K562 (cell line): Measurements from ENCODE around the gene HNRNPA2B1. TPM values are rescaled to one million over a fixed set of nuclear protein-coding genes. Genes with fewer than 3 reads are reported as not detected.

ENCODE experiments used
- ADNP ChIP-seq: fragments of 200-800 bp; sonication (Bioruptor generic); IDR thresholded peaks from 2 replicates; pipeline ENCODE4 v1.6.1; 2016; ENCODE audit warnings: missing genetic modification characterization, missing compliant biosample characterization
- DDX20 ChIP-seq: fragments of 450-650 bp; IDR thresholded peaks from 2 replicates; pipeline ENCODE4 v1.6.1; 2016; ENCODE audit warnings: missing genetic modification characterization, low read depth, mild to moderate bottlenecking, missing compliant biosample characterization, moderate library complexity
- ESRRA ChIP-seq: fragments of 450-650 bp; IDR thresholded peaks from 2 replicates; pipeline ENCODE4 v1.6.1; 2014; ENCODE audit warnings: low read depth, mild to moderate bottlenecking, moderate library complexity, borderline replicate concordance
- FOSL1 ChIP-seq: fragments of 200-800 bp; sonication (Bioruptor generic); conservative IDR thresholded peaks from 2 replicates; pipeline ENCODE4 v1.6.1; 2016; ENCODE audit warnings: missing genetic modification characterization, missing compliant biosample characterization
- MAZ ChIP-seq, 2 experiments: fragments of 450-650 bp in 1 of 2; sonication (generic) in 1 of 2; formaldehyde crosslinking; IDR thresholded peaks in 1 of 2; conservative IDR thresholded peaks in 1 of 2; 2 replicates each; pipeline versions ENCODE4 v1.4.0 to v1.5.0; 2020; ENCODE audit warnings: mild to moderate bottlenecking in 1 of 2, missing genetic modification reagents in 1 of 2
- POU5F1 ChIP-seq: fragments of 150-350 bp; IDR thresholded peaks from 2 replicates; pipeline ENCODE4 v1.6.1; 2014; ENCODE audit warnings: borderline replicate concordance, low read length, low read depth, mild to moderate bottlenecking; ENCODE audit not compliant: partially characterized antibody
- RBM15 ChIP-seq: fragments of 200-400 bp; formaldehyde crosslinking; IDR thresholded peaks from 2 replicates; pipeline ENCODE4 v1.6.1; 2018; ENCODE audit warnings: mild to moderate bottlenecking, low read length, moderate library complexity; ENCODE audit not compliant: insufficient read depth
- RBM25 ChIP-seq: fragments of 200-400 bp; formaldehyde crosslinking; IDR thresholded peaks from 2 replicates; pipeline ENCODE4 v1.6.1; 2018; ENCODE audit warnings: low read length, low read depth, moderate library complexity; ENCODE audit not compliant: severe bottlenecking
- SAFB ChIP-seq: fragments of 200-400 bp; formaldehyde crosslinking; IDR thresholded peaks from 2 replicates; pipeline ENCODE4 v1.6.1; 2017; ENCODE audit warnings: low read depth, low read length, borderline replicate concordance
- TAF15 ChIP-seq: fragments of 200-400 bp; formaldehyde crosslinking; IDR thresholded peaks from 2 replicates; pipeline ENCODE4 v1.6.1; 2017; ENCODE audit warnings: mild to moderate bottlenecking, low read depth, low read length, moderate library complexity
- ZNF121 ChIP-seq: sonication (generic); formaldehyde crosslinking; conservative IDR thresholded peaks from 2 replicates; pipeline ENCODE4 v1.8.0; 2022; ENCODE audit warnings: missing genetic modification reagents
- ZNF174 ChIP-seq: fragments of 250-450 bp; sonication (Bioruptor Pico); IDR thresholded peaks from 2 replicates; pipeline ENCODE4 v1.4.0; 2020; ENCODE audit warnings: mild to moderate bottlenecking
- ZNF217 ChIP-seq: sonication (generic); formaldehyde crosslinking; IDR thresholded peaks from 2 replicates; pipeline ENCODE4 v1.8.0; 2022; ENCODE audit warnings: mild to moderate bottlenecking, missing genetic modification reagents
- ZNF444 ChIP-seq: fragments of 250-450 bp; sonication (Bioruptor Pico); IDR thresholded peaks from 2 replicates; pipeline ENCODE4 v1.4.0; 2020; ENCODE audit warnings: mild to moderate bottlenecking, moderate library complexity
- ZNF76 ChIP-seq: fragments of 250-450 bp; sonication (Bioruptor Pico); IDR thresholded peaks from 2 replicates; pipeline ENCODE4 v1.4.0; 2020; ENCODE audit warnings: mild to moderate bottlenecking, moderate library complexity, borderline replicate concordance
- ZNF77 ChIP-seq: fragments of 250-450 bp; sonication (Bioruptor Pico); IDR thresholded peaks from 2 replicates; pipeline ENCODE4 v1.5.0; 2020
- polyA plus RNA-seq, 8 experiments: library from polyadenylated mRNA; depleted of rRNA in 4 of 8; stranded (reverse) in 5 of 8; unstranded in 3 of 8; fragments of >200 nt; fragmentation: Nextera tagmentation in 2 of 8; fragmentation: Illumina TruSeq in 1 of 8; extraction: Ambion mirVana in 2 of 8; extraction: Trizol in 1 of 8; gene quantifications; 2 replicates each; pipeline versions ENCODE4 v1.2.1 to v1.2.3, GENCODE V29; 2011 to 2014; ENCODE audit warnings: inconsistent platforms in 1 of 8, missing spikeins in 1 of 8
- total RNA-seq, 7 experiments: library from RNA; depleted of rRNA in 6 of 7; stranded (reverse); fragments of >200 nt in 6 of 7; fragmentation: Illumina TruSeq in 2 of 7; extraction: Trizol in 2 of 7; gene quantifications; 2 replicates each; pipeline versions ENCODE4 v1.2.1 to v1.2.3, GENCODE V29; 2011 to 2021; ENCODE audit warnings: low replicate concordance in 1 of 7
- TF ChIP-seq, protein P1 (sequence below), 2 experiments: IDR thresholded peaks; 2 replicates each; pipeline ENCODE4 v1.6.1; 2012; ENCODE audit warnings: improper control_type of control experiment in 2 of 2, low read depth in 2 of 2, low read length in 2 of 2, borderline replicate concordance in 1 of 2
- TF ChIP-seq, protein P2 (sequence below): fragments of 450-650 bp; conservative IDR thresholded peaks from 2 replicates; pipeline ENCODE4 v1.6.1; 2016; ENCODE audit warnings: missing genetic modification characterization, low read depth, mild to moderate bottlenecking, missing compliant biosample characterization, moderate library complexity
- TF ChIP-seq, protein P3 (sequence below): fragments of 450-650 bp; IDR thresholded peaks from one replicate; pipeline ENCODE4 v1.6.1; 2018; ENCODE audit warnings: mild to moderate bottlenecking, moderate library complexity; ENCODE audit not compliant: partially characterized antibody
- TF ChIP-seq, protein P4 (sequence below): fragments of 450-650 bp; IDR thresholded peaks from 2 replicates; pipeline ENCODE4 v1.6.1; 2016
- TF ChIP-seq, protein P5 (sequence below): sonication (generic); formaldehyde crosslinking; IDR thresholded peaks from 2 replicates; pipeline ENCODE4 v1.8.0; 2022; ENCODE audit warnings: mild to moderate bottlenecking, missing genetic modification reagents

Gene HNRNPA2B1
- total and polyA plus RNA-seq, 9 of the 15 experiments (the other 6 are each of a cell fraction or from before 2014, with no cell fraction given): 630 to 1,989 (median 865) TPM

DNA sequence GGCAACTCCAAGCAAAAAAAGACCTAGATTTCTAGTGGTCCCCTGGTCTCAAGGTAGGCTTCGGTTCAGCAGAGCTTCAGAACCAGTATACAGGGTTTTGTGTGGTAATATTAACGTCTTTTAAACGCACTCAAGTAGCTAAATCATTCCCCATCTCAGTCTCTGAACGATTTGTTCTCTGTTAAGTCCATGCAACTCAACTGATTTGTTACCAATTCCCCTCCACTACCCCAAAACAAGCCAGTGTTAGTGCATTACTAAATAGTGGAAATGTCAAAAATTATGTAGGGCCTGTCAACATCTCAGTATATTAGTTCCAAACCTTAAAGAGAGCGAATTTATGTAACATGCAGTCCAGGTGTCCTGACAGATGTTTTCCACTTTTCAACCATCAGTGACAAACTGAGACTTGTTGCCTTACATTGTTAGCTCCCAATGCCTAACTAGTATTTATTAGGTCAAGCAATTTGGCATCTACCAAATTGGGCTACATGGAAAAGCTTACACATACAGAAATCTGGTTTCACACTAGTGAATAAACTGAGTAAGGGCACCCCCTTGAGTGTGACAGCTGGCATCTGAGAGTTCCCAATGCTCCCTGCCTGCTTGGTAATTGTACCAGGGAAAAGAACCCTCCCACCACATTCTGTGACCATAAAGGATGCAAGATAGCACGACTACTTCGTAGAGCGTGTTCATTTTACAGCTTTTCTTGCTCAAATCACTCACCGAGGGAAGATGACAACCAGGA, 12.2 kb downstream of the HNRNPA2B1 start (continued):
- TF ChIP-seq ADNP (tag): no peak
- no peak for TF ChIP-seq ZNF121 (CRISPR knock-in tag)
- TF ChIP-seq MAZ (CRISPR knock-in tag; conservative IDR thresholded peaks at IDR 0.05 in 1 of 2, IDR thresholded peaks at IDR 0.05 in 1 of 2): no peak; a peak in 1 of 4 replicates
- no peak for TF ChIP-seq DDX20 (tag)
- 0 out of 2 replicates have a peak, but pooled peaks have one; percentile 5 for TF ChIP-seq ZNF174 (CRISPR knock-in tag)
- TF ChIP-seq POU5F1: no peak
- TF ChIP-seq ZNF77 (CRISPR knock-in tag): no peak
- no peak for TF ChIP-seq RBM15
- no peak for TF ChIP-seq SAFB
- TF ChIP-seq TAF15: no peak
- TF ChIP-seq, protein P1, sequence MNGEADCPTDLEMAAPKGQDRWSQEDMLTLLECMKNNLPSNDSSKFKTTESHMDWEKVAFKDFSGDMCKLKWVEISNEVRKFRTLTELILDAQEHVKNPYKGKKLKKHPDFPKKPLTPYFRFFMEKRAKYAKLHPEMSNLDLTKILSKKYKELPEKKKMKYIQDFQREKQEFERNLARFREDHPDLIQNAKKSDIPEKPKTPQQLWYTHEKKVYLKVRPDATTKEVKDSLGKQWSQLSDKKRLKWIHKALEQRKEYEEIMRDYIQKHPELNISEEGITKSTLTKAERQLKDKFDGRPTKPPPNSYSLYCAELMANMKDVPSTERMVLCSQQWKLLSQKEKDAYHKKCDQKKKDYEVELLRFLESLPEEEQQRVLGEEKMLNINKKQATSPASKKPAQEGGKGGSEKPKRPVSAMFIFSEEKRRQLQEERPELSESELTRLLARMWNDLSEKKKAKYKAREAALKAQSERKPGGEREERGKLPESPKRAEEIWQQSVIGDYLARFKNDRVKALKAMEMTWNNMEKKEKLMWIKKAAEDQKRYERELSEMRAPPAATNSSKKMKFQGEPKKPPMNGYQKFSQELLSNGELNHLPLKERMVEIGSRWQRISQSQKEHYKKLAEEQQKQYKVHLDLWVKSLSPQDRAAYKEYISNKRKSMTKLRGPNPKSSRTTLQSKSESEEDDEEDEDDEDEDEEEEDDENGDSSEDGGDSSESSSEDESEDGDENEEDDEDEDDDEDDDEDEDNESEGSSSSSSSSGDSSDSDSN (IDR thresholded peaks at IDR 0.05; ENCODE audit: borderline replicate concordance in 1 of 2, low read depth in 2 of 2, low read length in 2 of 2): no peak
- TF ChIP-seq, protein P2, sequence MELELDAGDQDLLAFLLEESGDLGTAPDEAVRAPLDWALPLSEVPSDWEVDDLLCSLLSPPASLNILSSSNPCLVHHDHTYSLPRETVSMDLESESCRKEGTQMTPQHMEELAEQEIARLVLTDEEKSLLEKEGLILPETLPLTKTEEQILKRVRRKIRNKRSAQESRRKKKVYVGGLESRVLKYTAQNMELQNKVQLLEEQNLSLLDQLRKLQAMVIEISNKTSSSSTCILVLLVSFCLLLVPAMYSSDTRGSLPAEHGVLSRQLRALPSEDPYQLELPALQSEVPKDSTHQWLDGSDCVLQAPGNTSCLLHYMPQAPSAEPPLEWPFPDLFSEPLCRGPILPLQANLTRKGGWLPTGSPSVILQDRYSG (tag): no peak
- TF ChIP-seq ESRRA: no peak
- no peak; the same call in 1 of the 2 replicates for TF ChIP-seq ZNF444 (CRISPR knock-in tag)
- TF ChIP-seq, protein P3, sequence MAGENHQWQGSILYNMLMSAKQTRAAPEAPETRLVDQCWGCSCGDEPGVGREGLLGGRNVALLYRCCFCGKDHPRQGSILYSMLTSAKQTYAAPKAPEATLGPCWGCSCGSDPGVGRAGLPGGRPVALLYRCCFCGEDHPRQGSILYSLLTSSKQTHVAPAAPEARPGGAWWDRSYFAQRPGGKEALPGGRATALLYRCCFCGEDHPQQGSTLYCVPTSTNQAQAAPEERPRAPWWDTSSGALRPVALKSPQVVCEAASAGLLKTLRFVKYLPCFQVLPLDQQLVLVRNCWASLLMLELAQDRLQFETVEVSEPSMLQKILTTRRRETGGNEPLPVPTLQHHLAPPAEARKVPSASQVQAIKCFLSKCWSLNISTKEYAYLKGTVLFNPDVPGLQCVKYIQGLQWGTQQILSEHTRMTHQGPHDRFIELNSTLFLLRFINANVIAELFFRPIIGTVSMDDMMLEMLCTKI: no peak
- no peak for TF ChIP-seq ZNF217 (CRISPR knock-in tag)
- no peak for TF ChIP-seq ZNF76 (CRISPR knock-in tag)
- TF ChIP-seq, protein P4, sequence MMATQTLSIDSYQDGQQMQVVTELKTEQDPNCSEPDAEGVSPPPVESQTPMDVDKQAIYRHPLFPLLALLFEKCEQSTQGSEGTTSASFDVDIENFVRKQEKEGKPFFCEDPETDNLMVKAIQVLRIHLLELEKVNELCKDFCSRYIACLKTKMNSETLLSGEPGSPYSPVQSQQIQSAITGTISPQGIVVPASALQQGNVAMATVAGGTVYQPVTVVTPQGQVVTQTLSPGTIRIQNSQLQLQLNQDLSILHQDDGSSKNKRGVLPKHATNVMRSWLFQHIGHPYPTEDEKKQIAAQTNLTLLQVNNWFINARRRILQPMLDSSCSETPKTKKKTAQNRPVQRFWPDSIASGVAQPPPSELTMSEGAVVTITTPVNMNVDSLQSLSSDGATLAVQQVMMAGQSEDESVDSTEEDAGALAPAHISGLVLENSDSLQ: no peak
- no peak for TF ChIP-seq RBM25
- TF ChIP-seq, protein P5, sequence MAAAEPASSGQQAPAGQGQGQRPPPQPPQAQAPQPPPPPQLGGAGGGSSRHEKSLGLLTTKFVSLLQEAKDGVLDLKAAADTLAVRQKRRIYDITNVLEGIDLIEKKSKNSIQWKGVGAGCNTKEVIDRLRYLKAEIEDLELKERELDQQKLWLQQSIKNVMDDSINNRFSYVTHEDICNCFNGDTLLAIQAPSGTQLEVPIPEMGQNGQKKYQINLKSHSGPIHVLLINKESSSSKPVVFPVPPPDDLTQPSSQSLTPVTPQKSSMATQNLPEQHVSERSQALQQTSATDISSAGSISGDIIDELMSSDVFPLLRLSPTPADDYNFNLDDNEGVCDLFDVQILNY: no peak
- TF ChIP-seq FOSL1 (tag): no peak
